Vagina (tissue), 2 donors: Measurements from ENCODE around the gene UBE2Q1. TPM values are rescaled to one million over a fixed set of nuclear protein-coding genes. Genes with fewer than 3 reads are reported as not detected.

Source experiments
- DNase-seq, 2 donors: peaks; one replicate each; pipeline ENCODE4 v3.0.0-alpha.2; 2017; ENCODE audit errors: extremely low spot score in 2 of 2
- H3K27ac ChIP-seq: fragments of 200-600 bp; sonication (generic); one replicate; pipeline ENCODE4 v1.5.1; 2019
- H3K27me3 ChIP-seq: fragments of 200-600 bp; sonication (generic); one replicate; pipeline ENCODE4 v1.5.1; 2019
- H3K36me3 ChIP-seq, 2 donors: fragments of 200-600 bp; sonication (generic); one replicate each; pipeline ENCODE4 v1.5.1; 2017 to 2019
- H3K4me1 ChIP-seq: fragments of 200-600 bp; sonication (generic); one replicate; pipeline ENCODE4 v1.5.1; 2019
- H3K4me3 ChIP-seq, 2 donors: fragments of 200-600 bp; sonication (generic); 1 replicate in 1 of 2; 2 replicates in 1 of 2; pipeline ENCODE4 v1.5.1; 2016 to 2019
- H3K9me3 ChIP-seq: fragments of 200-600 bp; sonication (generic); one replicate; pipeline ENCODE4 v1.5.1; 2019
- POLR2A ChIP-seq, 2 donors: fragments of 450-650 bp; IDR thresholded peaks; one replicate each; pipeline ENCODE4 v1.6.1; 2017; ENCODE audit warnings: antibody characterized with exemption in 2 of 2, mild to moderate bottlenecking in 2 of 2, moderate library complexity in 2 of 2
- POLR2AphosphoS5 ChIP-seq, 2 donors: sonication (generic); formaldehyde crosslinking; IDR thresholded peaks; one replicate each; pipeline ENCODE4 v1.9.0; 2017; ENCODE audit warnings: antibody characterized with exemption in 2 of 2, mild to moderate bottlenecking in 2 of 2, low read depth in 1 of 2; ENCODE audit not compliant: insufficient read depth in 1 of 2
- intact Hi-C: fragments of 100-400 bp; cut with DNase I; formaldehyde crosslinking; loops from one replicate; pipeline ENCODE4 v1.15.1; 2023
- total RNA-seq: library from RNA; depleted of rRNA; stranded (reverse); fragments of >200 nt; gene quantifications from one replicate; pipeline ENCODE4 v1.2.3, GENCODE V29; 2016
- TF ChIP-seq, protein P1 (sequence below), 3 experiments: fragments of 450-650 bp in 2 of 3; fragments of 200-600 bp in 1 of 3; sonication (generic) in 1 of 3; IDR thresholded peaks; one replicate each; pipeline ENCODE4 v1.5.1; 2017 to 2019; ENCODE audit warnings: antibody characterized with exemption in 3 of 3, mild to moderate bottlenecking in 2 of 3, moderate library complexity in 2 of 3

The UBE2Q1 gene
- total RNA-seq, 1 donor from 2014 or later, result 17.9 TPM

DNA sequence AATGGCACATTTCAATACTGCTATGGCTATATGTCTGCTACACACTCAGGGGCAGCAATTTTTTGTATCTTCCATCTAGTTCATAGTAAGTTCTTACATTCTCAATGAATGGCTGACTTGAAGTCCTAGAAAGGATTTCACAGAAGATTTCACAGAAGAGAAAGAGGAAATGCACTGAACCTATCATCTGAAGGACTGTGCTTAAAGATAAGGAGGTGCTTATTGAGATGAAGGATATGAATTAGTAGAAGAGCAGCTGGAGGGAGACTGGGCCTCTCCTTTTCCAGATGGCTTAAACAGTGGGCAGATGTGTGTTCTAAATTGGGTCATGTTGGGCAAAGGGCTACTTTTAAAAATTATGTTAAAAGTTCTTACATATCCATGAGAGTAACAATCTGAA lies 34.9 kb upstream of the UBE2Q1 start:
- Histone ChIP-seq H3K4me3 (no peak overlapping the region), H3K27me3 (no peaks in the 10 kb centered on the region), H3K36me3 (peaks cover 0 to 94% of the 10 kb centered on the region in 2 donors), H3K9me3 (no peaks in the 10 kb centered on the region), H3K4me1 (no peaks in the 10 kb centered on the region), H3K27ac (no peak overlapping the region)
- DNase-seq, result no peak
- TF ChIP-seq, protein P1, sequence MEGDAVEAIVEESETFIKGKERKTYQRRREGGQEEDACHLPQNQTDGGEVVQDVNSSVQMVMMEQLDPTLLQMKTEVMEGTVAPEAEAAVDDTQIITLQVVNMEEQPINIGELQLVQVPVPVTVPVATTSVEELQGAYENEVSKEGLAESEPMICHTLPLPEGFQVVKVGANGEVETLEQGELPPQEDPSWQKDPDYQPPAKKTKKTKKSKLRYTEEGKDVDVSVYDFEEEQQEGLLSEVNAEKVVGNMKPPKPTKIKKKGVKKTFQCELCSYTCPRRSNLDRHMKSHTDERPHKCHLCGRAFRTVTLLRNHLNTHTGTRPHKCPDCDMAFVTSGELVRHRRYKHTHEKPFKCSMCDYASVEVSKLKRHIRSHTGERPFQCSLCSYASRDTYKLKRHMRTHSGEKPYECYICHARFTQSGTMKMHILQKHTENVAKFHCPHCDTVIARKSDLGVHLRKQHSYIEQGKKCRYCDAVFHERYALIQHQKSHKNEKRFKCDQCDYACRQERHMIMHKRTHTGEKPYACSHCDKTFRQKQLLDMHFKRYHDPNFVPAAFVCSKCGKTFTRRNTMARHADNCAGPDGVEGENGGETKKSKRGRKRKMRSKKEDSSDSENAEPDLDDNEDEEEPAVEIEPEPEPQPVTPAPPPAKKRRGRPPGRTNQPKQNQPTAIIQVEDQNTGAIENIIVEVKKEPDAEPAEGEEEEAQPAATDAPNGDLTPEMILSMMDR (IDR thresholded peaks at IDR 0.05), result no peak
- TF ChIP-seq POLR2A (IDR thresholded peaks at IDR 0.05) (no peak), POLR2AphosphoS5 (IDR thresholded peaks at IDR 0.05; ENCODE audit: insufficient read depth in 1 of 2, low read depth in 1 of 2) (no peak)
- intact Hi-C loops, result no loop called here

DNA sequence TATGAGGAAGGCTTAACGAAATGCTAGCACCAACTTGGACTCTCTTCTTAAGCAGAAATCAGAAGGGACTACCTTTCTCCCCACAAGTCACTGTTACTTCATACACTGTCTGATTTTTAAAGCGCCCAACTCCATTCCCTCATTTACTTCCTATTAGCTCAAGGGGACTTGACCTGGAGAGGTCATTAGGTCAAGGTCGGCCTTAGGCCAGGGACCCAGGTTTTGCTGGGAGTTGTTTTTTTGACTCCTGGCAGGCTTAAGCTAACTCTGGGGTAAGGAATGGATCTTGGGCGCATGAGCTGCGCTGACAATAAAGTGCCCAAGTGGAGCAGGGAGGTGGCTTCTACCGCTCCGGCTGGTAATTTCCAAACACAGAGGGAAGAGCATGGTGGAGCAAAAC lies 32.7 kb upstream of the UBE2Q1 start:
- intact Hi-C loops, result no loop called here
- Histone ChIP-seq H3K9me3 (no peaks in the 10 kb centered on the region), H3K27ac (no peak overlapping the region), H3K4me3 (no peak overlapping the region), H3K36me3 (peaks cover 0 to 94% of the 10 kb centered on the region in 2 donors), H3K4me1 (no peaks in the 10 kb centered on the region), H3K27me3 (no peaks in the 10 kb centered on the region)
- DNase-seq, result no peak
- TF ChIP-seq POLR2A (IDR thresholded peaks at IDR 0.05) (no peak), POLR2AphosphoS5 (IDR thresholded peaks at IDR 0.05; ENCODE audit: insufficient read depth in 1 of 2, low read depth in 1 of 2) (no peak)
- TF ChIP-seq, protein P1 (IDR thresholded peaks at IDR 0.05), result no peak

DNA sequence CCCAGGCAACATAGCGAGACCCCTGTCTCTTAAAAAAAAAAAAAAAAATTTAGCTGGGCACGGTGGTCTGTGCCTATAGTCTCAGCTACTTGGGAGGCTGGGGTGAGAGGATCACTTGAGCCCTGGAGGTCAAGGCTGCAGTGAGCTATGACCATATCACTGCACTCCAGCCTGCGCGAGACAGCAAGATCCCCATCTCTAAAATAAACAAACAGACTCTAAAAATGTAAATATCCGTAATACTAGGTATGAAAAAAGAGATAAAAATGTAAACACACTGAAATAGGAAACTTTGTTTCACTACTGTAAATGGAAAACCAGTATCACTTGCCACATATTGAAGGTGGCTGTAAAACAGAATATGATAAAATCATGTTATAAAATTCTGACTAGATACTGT lies 32.3 kb upstream of the UBE2Q1 start:
- TF ChIP-seq POLR2A (IDR thresholded peaks at IDR 0.05), result no peak
- TF ChIP-seq POLR2AphosphoS5 (IDR thresholded peaks at IDR 0.05; ENCODE audit: insufficient read depth in 1 of 2, low read depth in 1 of 2), result no peak
- TF ChIP-seq, protein P1 (IDR thresholded peaks at IDR 0.05), result no peak
- no peak overlapping the region for H3K27ac ChIP-seq
- no peak for DNase-seq
- no peak overlapping the region for H3K4me3 ChIP-seq
- no peaks in the 10 kb centered on the region for H3K4me1 ChIP-seq
- no peaks in the 10 kb centered on the region for H3K27me3 ChIP-seq
- no peaks in the 10 kb centered on the region for H3K9me3 ChIP-seq
- peaks cover 0 to 94% of the 10 kb centered on the region in 2 donors for H3K36me3 ChIP-seq
- intact Hi-C loops, result no loop called here

DNA sequence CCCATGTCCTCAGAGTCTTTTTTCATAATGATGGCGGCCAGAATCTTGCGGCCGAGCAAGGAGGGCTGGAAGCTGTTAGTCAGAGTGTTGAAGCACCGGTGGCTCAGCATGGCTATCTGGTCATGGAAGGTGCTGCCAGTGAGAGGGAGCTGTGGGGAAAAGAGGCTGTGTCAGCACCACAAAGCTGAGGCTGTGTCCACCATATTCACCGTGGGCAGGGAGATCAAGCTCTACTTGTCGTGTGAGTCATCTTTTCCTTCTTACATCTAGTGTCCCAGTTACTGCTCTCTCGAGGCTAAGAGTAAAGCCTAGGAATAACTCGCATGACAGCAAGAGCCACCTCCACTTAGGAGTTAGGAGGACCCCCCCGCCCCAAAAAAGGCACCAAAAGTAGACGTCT lies 31.3 kb upstream of the UBE2Q1 start:
- no peak for TF ChIP-seq POLR2AphosphoS5 (IDR thresholded peaks at IDR 0.05; ENCODE audit: insufficient read depth in 1 of 2, low read depth in 1 of 2)
- no peak for TF ChIP-seq POLR2A (IDR thresholded peaks at IDR 0.05)
- TF ChIP-seq, protein P1 (IDR thresholded peaks at IDR 0.05), result no peak
- H3K27ac ChIP-seq, result no peak overlapping the region
- H3K4me3 ChIP-seq, result no peak overlapping the region
- H3K9me3 ChIP-seq, result no peaks in the 10 kb centered on the region
- no peaks in the 10 kb centered on the region for H3K4me1 ChIP-seq
- H3K36me3 ChIP-seq, result peaks cover 4 to 94% of the 10 kb centered on the region in 2 donors
- H3K27me3 ChIP-seq, result no peaks in the 10 kb centered on the region
- no peak for DNase-seq
- intact Hi-C loops, result no loop called here

DNA sequence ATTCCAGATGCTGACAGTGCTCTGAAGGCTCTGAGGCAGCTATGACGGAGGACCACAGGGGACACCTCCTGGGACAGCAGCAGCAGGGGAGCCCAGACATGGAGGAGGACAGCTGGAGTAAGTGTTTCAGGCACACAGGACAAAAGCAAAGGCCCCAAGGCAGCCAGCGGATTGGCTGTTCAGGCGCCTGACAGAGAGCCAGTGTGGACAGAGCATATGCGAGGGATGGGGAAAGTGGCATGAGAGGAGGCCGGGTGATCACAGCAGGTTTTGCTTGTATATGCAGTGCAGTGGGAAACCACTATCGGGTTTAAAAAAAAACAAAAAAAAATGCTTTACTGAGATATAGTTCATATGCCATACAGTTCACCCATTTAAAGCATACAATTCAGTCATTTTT lies 28.2 kb upstream of the UBE2Q1 start:
- intact Hi-C loops, result no loop called here
- Histone ChIP-seq H3K27ac (no peak overlapping the region), H3K9me3 (no peaks in the 10 kb centered on the region), H3K4me1 (no peaks in the 10 kb centered on the region), H3K36me3 (peaks cover 5 to 98% of the 10 kb centered on the region in 2 donors), H3K4me3 (no peak overlapping the region), H3K27me3 (no peaks in the 10 kb centered on the region)
- DNase-seq, result no peak
- TF ChIP-seq POLR2AphosphoS5 (IDR thresholded peaks at IDR 0.05; ENCODE audit: insufficient read depth in 1 of 2, low read depth in 1 of 2), result no peak
- TF ChIP-seq, protein P1 (IDR thresholded peaks at IDR 0.05), result no peak
- no peak for TF ChIP-seq POLR2A (IDR thresholded peaks at IDR 0.05)
